Mesodermal cell (in vitro differentiated cells): ENCODE data around the gene DLGAP5. TPM values are rescaled to one million over a fixed set of nuclear protein-coding genes. Genes with fewer than 3 reads are reported as not detected.

Experiments used
- H3K27ac ChIP-seq: 2 replicates; pipeline ENCODE4 v1.7.0; 2013; ENCODE audit warnings: mild to moderate bottlenecking, low read depth, low read length, moderate library complexity; ENCODE audit not compliant: severe bottlenecking
- H3K36me3 ChIP-seq: 2 replicates; pipeline ENCODE4 v1.7.1; 2013; ENCODE audit warnings: mild to moderate bottlenecking, low read length, moderate library complexity; ENCODE audit not compliant: control insufficient read depth, insufficient read depth
- H3K4me1 ChIP-seq: one replicate; pipeline ENCODE4 v1.7.1; 2013; ENCODE audit warnings: mild to moderate bottlenecking, low read length; ENCODE audit not compliant: insufficient read depth, control insufficient read depth, poor library complexity, severe bottlenecking
- H3K4me3 ChIP-seq: 2 replicates; pipeline ENCODE4 v1.7.0; 2013; ENCODE audit warnings: low read length, control low read depth, mild to moderate bottlenecking; ENCODE audit not compliant: insufficient read depth, poor library complexity, severe bottlenecking; ENCODE audit errors: extremely low read depth
- H3K9me3 ChIP-seq: 2 replicates; pipeline ENCODE4 v1.7.1; 2013; ENCODE audit warnings: mild to moderate bottlenecking, low read length, moderate library complexity; ENCODE audit not compliant: control insufficient read depth
- WGBS, 2 experiments: methylation state at CpG; one replicate each; pipeline ENCODE4 v1.1.5; 2013; ENCODE audit warnings: missing lambda C conversion rate in 2 of 2; ENCODE audit not compliant: insufficient coverage in 2 of 2; 5-methylcytosine and 5-hydroxymethylcytosine counted together
- polyA plus RNA-seq, 2 experiments: library from polyadenylated mRNA; stranded (reverse); fragments of 50-300 nt; gene quantifications; one replicate each; pipeline ENCODE4 v1.2.3, GENCODE V29; 2013

DLGAP5 gene, protein sequence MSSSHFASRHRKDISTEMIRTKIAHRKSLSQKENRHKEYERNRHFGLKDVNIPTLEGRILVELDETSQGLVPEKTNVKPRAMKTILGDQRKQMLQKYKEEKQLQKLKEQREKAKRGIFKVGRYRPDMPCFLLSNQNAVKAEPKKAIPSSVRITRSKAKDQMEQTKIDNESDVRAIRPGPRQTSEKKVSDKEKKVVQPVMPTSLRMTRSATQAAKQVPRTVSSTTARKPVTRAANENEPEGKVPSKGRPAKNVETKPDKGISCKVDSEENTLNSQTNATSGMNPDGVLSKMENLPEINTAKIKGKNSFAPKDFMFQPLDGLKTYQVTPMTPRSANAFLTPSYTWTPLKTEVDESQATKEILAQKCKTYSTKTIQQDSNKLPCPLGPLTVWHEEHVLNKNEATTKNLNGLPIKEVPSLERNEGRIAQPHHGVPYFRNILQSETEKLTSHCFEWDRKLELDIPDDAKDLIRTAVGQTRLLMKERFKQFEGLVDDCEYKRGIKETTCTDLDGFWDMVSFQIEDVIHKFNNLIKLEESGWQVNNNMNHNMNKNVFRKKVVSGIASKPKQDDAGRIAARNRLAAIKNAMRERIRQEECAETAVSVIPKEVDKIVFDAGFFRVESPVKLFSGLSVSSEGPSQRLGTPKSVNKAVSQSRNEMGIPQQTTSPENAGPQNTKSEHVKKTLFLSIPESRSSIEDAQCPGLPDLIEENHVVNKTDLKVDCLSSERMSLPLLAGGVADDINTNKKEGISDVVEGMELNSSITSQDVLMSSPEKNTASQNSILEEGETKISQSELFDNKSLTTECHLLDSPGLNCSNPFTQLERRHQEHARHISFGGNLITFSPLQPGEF
- 62.6 TPM for polyA plus RNA-seq (2013, experiment 1 of 2)
- 94.5 TPM for polyA plus RNA-seq (2013, experiment 2 of 2)

DNA sequence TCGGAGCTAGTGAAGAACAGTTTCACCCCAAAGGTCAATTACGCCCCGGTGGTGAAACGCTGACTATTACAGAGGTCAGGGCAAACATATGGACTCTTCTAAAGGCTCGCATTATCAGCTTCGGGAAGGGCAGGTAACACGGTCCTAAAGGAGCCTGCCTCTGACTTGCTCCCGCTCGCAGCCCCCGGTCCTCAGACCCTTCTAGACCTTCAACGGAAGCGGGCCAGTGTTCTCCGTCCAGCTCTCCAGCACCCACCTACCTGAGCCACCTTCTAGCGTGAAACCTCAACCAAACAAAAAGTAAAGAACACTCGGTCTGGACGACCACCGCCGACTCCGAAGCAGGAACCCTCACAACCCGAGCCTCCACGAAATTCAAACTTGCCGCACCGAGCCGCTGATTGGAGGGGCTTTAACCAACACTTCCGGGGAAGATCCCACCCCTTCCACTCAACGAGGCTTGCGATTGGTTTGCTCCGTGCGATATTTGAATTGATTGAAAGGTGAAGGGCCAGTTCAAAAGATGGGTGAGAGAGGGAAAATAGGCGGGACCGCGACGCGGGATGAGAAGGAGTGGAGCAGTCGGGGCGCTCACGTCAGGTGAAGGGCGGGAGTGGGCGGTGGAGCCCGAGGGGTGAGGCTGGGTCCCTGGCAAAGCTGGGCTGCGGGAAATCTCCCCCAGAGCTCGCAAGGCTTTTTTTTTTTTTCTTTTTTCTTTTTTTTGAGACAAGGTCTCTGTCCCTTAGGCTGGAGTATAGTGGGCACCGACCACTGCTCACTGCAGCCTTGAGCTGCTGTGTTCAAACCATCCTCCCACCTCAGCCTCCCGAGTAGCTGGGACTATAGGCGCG lies at the start of gene DLGAP5:
Gene DLGAP5 (minus strand): TSS at position 383 of the 851 bp plus-strand sequence. CDS start 2,406 bp downstream, outside the sequence.
- H3K36me3 ChIP-seq: peaks cover 16% of the 10 kb centered on the region
- H3K27ac ChIP-seq: peak within 1 kb of the TSS; percentile 63
- WGBS, 2 experiments: 6 to 11% methylated on average over 24 to 41 of the region's 46 CpGs
- peaks cover 8% of the 10 kb centered on the region for H3K9me3 ChIP-seq
- H3K4me3 ChIP-seq: peak within 1 kb of the TSS; percentile 77
- no peaks in the 10 kb centered on the region for H3K4me1 ChIP-seq

DNA sequence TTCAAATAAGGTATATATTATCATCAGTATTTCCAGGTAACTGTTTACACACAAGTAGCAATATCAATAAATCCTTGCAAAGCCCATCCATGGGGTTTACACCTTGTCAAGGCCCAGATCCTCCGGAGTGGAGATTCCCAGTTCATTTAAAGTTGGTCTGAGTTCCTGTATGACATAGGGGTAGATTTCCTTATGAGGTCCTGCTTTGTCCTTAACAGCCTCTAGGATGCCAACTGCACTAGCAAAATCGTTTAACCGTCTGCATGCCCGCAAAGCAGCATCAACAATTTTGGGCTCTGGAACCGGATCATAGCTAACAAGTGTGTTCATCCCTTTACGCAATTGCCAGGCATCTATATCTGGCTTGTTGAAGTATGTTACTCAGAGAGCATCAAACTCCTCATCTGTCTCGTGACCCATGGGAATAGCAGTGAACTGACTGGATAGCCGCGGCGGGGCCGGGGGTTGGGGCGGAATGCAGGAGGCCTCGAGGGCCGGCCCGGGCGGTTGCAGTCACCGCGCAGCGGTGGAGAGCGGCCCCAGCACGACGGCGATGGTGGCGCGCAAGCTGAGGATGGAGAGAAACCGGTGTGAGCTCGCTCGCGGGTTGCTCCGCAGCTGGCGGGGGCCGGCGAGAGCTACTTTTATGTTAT lies 49.3 kb upstream of the DLGAP5 start:
- 37 to 38% methylated on average over 15 to 18 of the region's 33 CpGs for WGBS, 2 experiments
- H3K4me3 ChIP-seq: no peak overlapping the region

DNA sequence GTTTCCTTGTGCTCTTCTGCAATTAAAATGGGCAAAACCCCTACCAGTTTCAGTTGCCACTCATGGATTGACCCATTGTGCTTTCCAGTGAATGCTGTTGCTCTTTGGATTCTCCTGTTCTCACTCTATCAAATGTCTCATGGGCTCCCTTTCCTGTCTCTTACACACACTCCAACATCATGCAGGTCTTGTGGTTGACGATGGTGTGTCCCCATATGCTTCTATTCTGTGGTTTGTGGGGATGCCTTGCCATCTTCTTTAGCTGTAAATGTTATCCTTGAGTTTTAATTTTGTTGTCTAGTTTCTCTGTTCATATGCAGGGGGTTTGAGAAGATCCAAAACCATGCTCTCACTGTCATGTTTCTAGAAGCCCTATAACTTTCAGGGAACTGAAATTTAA lies 47.9 kb upstream of the DLGAP5 start:
- H3K27ac ChIP-seq: no peak overlapping the region
- whole genome bisulfite sequencing, 2 experiments: no CpG with 5 or more reads among the region's 1 CpG
- H3K36me3 ChIP-seq: no peaks in the 10 kb centered on the region

More for the DNA sequence above, 49.3 kb upstream of the DLGAP5 start:
- Histone ChIP-seq H3K9me3 (no peaks in the 10 kb centered on the region), H3K27ac (no peak overlapping the region), H3K4me1 (no peaks in the 10 kb centered on the region), H3K36me3 (no peaks in the 10 kb centered on the region)

DNA sequence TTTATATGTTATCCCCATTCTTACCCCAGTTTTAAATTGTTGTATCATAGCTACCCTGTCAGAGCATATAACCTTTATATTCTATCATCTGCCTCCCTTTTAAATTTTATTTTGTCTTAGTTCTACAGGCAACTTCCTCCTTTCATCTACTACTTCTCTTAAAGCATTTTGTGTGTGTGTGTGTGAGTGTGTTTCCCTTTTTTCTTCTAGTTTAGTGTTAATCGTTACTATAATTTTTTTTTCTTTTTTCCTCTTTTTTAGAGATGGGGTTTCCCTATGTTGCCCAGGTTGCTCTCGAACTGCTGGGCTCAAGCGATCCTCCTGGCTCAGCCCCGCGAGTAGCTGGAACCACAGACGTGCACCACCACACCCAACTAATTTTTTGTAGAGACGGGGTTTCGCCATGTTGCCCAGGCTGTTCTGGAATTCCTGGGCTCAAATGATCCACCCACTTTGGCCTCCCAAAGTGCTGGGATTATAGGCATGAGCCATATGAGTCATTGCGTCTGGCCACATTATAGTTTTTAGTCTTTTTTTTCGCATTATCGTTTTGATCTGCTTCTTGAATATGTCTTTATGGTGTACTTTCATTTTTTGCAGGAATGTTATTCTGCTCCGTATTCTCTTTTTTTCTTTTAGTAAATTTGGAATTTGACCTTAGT lies 46.8 kb upstream of the DLGAP5 start:
- no peaks in the 10 kb centered on the region for H3K36me3 ChIP-seq
- WGBS, 2 experiments: 87 to 93% methylated on average over 3 to 6 of the region's 12 CpGs
- H3K9me3 ChIP-seq: no peaks in the 10 kb centered on the region
- no peak overlapping the region for H3K27ac ChIP-seq
- no peaks in the 10 kb centered on the region for H3K4me1 ChIP-seq
- no peak overlapping the region for H3K4me3 ChIP-seq

More for the DNA sequence above, 47.9 kb upstream of the DLGAP5 start:
- Histone ChIP-seq H3K9me3 (no peaks in the 10 kb centered on the region), H3K4me3 (no peak overlapping the region), H3K4me1 (no peaks in the 10 kb centered on the region)

DNA sequence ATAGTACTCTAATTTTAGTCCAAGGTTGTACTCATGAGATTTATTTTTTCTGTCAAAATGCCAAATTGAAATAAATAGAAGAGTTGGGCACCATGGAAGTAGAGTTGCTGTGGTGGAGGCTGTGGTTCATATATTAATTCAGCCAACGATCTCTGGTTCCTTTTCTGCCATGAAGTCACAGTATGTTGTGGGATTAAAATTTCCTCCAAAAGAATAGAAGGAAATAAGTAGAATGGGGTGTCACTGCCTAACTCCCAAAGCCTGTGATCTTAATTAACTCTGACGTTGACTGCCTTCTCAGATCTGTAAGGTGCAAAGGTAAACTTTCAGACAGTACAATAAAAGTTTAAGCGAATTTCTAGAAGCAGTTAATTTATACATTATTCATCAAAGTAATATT lies 42.2 kb upstream of the DLGAP5 start:
- Histone ChIP-seq H3K36me3 (no peaks in the 10 kb centered on the region), H3K27ac (no peak overlapping the region), H3K4me1 (no peaks in the 10 kb centered on the region), H3K9me3 (no peaks in the 10 kb centered on the region), H3K4me3 (no peak overlapping the region)
- 100% methylated on average over 1 of the region's 3 CpGs; no CpG with 5 or more reads in 1 of the 2 experiments for WGBS, 2 experiments

DNA sequence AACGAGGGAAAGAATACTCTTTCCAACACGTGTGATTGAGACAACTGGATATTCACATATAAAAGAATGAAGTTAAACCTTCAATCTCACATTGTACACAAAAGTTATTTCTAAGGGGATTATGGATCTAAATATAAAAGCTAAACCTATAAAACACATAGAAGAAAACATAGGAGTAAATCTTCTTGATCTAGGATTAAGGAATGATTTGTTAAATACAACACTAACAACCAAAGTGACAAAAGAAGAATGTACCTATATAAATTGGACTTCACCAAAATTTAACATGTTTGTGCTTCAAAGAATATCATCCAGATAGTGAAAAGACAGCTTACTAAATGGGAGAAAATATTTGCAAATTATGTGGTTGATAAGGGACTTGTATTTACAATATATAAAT lies 36.9 kb upstream of the DLGAP5 start:
- no peak overlapping the region for H3K4me3 ChIP-seq
- H3K9me3 ChIP-seq: peaks cover 3% of the 10 kb centered on the region
- H3K36me3 ChIP-seq: no peaks in the 10 kb centered on the region
- H3K27ac ChIP-seq: no peak overlapping the region
- WGBS, 2 experiments: no CpG with 5 or more reads among the region's 2 CpGs
- H3K4me1 ChIP-seq: no peaks in the 10 kb centered on the region

DNA sequence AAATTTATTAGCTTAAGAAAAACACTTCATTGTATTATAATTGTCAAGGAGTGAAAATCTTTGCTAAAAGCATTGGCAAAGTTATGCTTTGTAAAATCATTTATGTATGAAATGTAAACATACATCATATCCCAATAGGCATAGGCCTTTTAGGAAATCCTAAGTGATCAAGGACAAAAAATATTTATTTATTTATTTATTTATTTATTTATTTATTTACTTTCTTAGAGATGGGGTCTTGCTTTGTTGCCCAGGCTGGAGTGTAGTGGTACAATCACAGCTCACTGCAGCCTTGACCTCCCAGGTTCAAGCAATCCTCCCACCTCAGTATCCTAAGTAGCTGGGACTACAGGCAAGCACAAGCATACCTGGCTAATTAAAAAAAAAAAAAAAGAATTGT lies 32.0 kb upstream of the DLGAP5 start:
- Histone ChIP-seq H3K9me3 (peaks cover 3% of the 10 kb centered on the region), H3K27ac (no peak overlapping the region), H3K4me3 (no peak overlapping the region), H3K36me3 (no peaks in the 10 kb centered on the region), H3K4me1 (peaks cover 6% of the 10 kb centered on the region)

DNA sequence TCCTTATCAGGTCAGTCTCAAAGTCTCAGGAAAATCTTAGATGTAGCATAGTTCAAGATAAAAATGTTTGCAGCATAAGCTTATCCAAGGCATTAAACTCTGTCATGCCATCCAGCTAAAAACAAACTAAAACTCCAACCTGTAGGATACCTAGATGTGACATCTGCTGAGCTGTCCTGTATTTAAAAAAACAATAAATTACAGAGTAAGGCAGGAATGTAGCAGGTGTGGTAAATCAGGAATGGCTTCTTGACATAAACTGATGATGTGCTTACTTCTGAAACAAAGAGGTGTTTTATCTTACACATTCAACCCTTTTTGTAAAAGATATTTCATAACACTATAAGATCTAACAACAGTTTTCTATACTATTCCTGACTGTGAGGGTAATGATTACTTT lies 30.6 kb upstream of the DLGAP5 start:
- Histone ChIP-seq H3K36me3 (no peaks in the 10 kb centered on the region), H3K4me1 (peaks cover 8% of the 10 kb centered on the region), H3K4me3 (no peak overlapping the region), H3K27ac (no peak overlapping the region), H3K9me3 (peaks cover 3% of the 10 kb centered on the region)

DNA sequence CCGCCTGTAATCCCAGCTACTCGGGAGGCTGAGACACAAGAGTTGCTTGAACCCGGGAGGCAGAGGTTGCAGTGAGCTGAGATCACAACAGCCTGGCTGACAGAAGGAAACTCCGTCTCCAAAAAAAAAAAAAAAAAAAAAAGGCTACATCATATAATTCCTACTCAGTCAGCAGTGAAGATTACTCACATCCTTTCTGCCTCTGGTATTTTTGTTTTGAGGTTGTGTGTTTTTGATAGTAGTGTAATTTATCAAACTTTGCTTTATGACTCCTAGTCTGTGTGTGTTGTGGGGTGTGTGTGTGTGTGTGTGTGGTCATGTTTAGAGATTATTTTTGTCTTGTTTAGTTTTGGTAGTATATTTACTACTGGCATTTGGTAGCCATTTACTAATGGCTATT lies 29.8 kb upstream of the DLGAP5 start:
- H3K27ac ChIP-seq: no peak overlapping the region
- WGBS, 2 experiments: 93% methylated on average over 3 of the region's 4 CpGs; no CpG with 5 or more reads in 1 of the 2 experiments

More for the DNA sequence above, 29.8 kb upstream of the DLGAP5 start:
- Histone ChIP-seq H3K4me3 (no peak overlapping the region), H3K4me1 (peaks cover 8% of the 10 kb centered on the region), H3K36me3 (no peaks in the 10 kb centered on the region), H3K9me3 (peaks cover under 1% of the 10 kb centered on the region)
